Calu3 (cell line): ENCODE measurements around the gene SPATA31C2. TPM values are rescaled to one million over a fixed set of nuclear protein-coding genes. Genes with fewer than 3 reads are reported as not detected.
"Not testable (repeated sequence)": the region's sequence is repeated elsewhere in the genome, so short reads cannot be mapped to it uniquely, and the experiment has no call there.

Experiments used
- BruUV-seq: library from RNA; stranded (reverse); fragments of 400-500 nt; replicated peaks from 2 replicates; lab custom pipeline; 2021; lab: Mats Ljungman, UMichigan
- CTCF ChIA-PET: fragments of 300-600 bp; sonication (Branson Sonifier 250); formaldehyde crosslinking; loops from one replicate; lab custom pipeline; 2022; ENCODE audit warnings: antibody characterized with exemption; lab: Charles Lee
- DNase-seq: peaks from one replicate; pipeline ENCODE4 v3.0.0; 2022
- H3K27ac Mint-ChIP-seq: one replicate; pipeline ENCODE4 v1.8.0; 2022; ENCODE audit warnings: mixed read lengths; ENCODE audit not compliant: unreplicated experiment
- H3K27me3 Mint-ChIP-seq: one replicate; pipeline ENCODE4 v1.8.0; 2022; ENCODE audit warnings: mixed read lengths; ENCODE audit not compliant: unreplicated experiment
- H3K36me3 Mint-ChIP-seq: one replicate; pipeline ENCODE4 v1.8.0; 2022; ENCODE audit warnings: mild to moderate bottlenecking, moderate library complexity, mixed read lengths; ENCODE audit not compliant: insufficient read depth, unreplicated experiment
- H3K4me1 Mint-ChIP-seq: one replicate; pipeline ENCODE4 v1.8.0; 2022; ENCODE audit warnings: mild to moderate bottlenecking, low read depth, mixed read lengths; ENCODE audit not compliant: unreplicated experiment
- H3K4me3 Mint-ChIP-seq: one replicate; pipeline ENCODE4 v1.8.0; 2022; ENCODE audit warnings: mild to moderate bottlenecking, low read depth, moderate library complexity, mixed read lengths; ENCODE audit not compliant: unreplicated experiment
- H3K9me3 Mint-ChIP-seq: one replicate; pipeline ENCODE4 v1.8.0; 2022; ENCODE audit warnings: low read depth, mixed read lengths; ENCODE audit not compliant: unreplicated experiment
- intact Hi-C: fragments of 100-400 bp; cut with micrococcal nuclease; formaldehyde crosslinking; loops from one replicate; pipeline ENCODE4 v1.10.0; 2022; ENCODE audit not compliant: unreplicated experiment
- total RNA-seq: library from RNA; stranded (reverse); gene quantifications from 2 replicates; pipeline ENCODE4 v1.2.3, GENCODE V29; 2022
- TF ChIP-seq, protein P1 (sequence below): fragments of 200-600 bp; IDR thresholded peaks from one replicate; pipeline ENCODE4 v1.8.0; 2022; ENCODE audit warnings: antibody characterized with exemption; ENCODE audit not compliant: unreplicated experiment

The SPATA31C2 gene
- total RNA-seq, 1 experiment from 2014 or later, result not detected

DNA sequence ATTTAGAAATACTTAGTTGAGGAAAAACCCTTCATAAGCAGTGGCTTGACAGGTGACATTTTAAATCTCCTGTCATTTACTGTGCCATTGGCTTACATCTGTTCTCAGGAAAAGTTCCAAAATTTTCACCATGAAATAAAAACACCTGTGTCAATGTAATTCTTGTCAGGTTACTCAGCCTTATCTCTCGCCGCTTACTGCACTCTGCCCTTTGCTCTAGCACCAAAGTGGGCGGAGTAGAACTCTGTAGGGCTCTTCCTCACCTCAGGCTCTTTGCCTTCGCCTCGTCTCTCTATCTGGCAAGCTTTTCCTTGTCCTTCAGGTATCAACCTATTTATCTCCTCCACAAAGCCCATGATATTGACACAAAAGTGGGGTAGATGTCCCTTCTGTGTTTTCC is 20.2 kb downstream of the SPATA31C2 start:
- H3K4me3 Mint-ChIP-seq, intact Hi-C loops, H3K9me3 Mint-ChIP-seq, H3K27ac Mint-ChIP-seq, H3K36me3 Mint-ChIP-seq, DNase-seq, BruUV-seq, CTCF ChIA-PET, H3K27me3 Mint-ChIP-seq, H3K4me1 Mint-ChIP-seq: not testable (repeated sequence)

DNA sequence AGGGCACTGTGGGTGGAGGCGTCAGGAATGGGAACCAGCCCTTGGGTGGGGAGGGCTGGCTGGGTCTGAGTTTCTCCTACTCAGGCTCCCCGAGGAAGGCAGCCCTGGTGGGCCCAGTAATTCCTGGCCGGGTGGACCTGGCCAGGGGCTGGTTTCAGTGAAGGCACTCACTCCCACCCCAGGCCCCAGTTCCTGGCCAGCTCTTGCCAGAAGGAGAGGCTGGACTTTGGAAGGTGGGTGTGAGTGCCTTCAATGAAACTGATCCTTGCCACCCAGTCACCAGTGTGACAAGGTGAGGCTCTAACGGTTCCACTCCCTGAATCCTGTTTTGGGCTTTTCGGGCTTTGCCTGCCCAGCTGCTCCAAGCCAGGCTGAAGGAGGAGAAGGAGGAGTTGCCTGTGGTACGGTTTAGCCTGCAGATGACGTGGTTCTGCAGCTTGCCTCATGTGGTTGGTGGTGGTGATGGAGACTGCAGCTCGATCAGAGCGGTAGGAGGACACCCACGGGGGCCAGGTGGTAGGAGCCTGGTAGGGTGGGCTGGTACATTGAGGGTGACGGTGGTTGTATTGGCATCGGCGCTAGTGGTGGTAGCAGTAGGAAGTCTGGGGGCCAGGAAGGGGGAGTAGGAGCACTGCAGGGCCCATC is 23.2 kb downstream of the SPATA31C2 start:
- H3K9me3 Mint-ChIP-seq, H3K27ac Mint-ChIP-seq, intact Hi-C loops, DNase-seq, CTCF ChIA-PET, BruUV-seq, H3K27me3 Mint-ChIP-seq, H3K4me3 Mint-ChIP-seq, H3K36me3 Mint-ChIP-seq, H3K4me1 Mint-ChIP-seq: not testable (repeated sequence)

DNA sequence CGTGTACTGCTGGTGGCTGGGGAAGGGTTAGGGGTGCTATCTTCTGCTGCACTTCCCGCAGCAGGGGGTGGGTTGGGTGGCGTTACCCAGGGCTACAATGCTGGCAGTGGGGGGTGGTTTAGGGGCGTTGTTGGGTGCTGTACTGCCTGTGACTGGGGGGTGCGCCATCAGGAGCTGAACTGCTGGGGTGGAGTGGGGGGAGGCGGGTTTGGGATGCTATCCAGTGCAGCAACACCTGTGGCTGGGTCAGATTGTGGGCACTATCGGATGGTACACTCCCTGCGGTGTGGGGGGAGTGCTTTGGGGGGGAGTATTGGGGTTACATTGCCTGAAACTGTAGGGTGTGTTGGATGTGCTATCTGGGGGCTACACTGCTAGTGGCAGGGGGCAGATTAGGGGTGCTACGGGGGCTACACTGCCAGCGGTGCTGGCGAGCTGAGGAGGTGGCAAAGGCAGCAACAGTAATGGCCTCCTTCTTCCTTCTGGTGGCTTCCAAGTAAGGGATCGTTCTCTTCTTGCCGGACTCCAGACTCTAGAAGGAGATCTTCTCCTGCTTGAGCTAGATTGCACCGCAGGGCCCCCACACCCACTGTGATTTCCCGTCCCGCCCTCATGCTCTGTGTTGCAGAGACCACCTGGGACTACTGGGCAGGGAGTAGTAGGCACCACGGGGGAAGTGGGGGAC is 23.9 kb downstream of the SPATA31C2 start:
- H3K27me3 Mint-ChIP-seq, CTCF ChIA-PET, H3K4me3 Mint-ChIP-seq, intact Hi-C loops, BruUV-seq, H3K36me3 Mint-ChIP-seq, H3K27ac Mint-ChIP-seq, H3K9me3 Mint-ChIP-seq, DNase-seq, H3K4me1 Mint-ChIP-seq: not testable (repeated sequence)

DNA sequence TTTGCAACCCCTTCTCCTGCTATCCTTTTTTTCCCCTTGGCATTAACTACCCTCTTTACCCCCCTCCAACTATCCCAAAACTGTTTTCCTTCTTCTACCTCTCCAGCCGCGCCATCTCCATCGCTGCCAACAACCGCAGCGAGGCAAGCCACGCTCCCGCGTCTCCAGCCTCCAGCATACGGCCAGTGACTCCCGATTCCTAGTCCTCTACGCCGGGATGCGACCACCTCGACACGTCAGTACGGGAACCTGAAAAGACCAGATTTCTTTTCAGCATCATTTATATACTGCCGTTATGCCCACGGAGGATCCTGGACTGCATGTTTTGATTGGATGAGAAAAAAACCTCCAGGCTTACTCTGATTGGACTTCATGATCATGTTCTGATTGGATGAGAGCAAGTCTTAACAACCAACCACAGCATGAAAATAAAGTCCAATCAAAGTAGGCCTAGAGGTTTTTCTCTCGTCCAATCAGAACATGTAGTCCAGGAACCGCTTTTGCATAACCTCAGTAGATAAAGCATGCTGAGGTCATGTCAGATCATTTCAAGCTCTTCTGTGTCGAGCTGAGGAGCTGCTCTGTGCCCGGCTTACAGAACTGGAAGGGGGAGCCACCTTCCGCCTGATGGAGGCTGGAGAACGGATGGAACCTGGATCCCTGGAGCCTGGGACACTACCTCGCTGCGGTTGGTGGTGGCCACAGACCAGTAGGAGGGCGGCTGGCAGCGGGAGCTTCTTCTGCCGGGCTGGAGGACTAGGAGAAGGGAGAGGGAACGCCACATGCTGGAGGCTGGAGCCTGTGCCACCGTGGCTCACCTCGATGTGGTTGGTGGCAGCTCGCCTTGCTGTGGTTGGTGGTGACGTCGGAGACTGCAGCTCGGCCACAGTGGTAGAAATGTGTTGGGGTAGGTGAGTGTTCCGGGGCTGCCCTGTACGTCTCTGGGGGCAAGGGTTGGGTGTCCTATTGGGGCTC is 24.8 kb downstream of the SPATA31C2 start:
- H3K4me3 Mint-ChIP-seq, H3K9me3 Mint-ChIP-seq, BruUV-seq, H3K27ac Mint-ChIP-seq, H3K36me3 Mint-ChIP-seq, H3K27me3 Mint-ChIP-seq, CTCF ChIA-PET, H3K4me1 Mint-ChIP-seq, intact Hi-C loops, DNase-seq: not testable (repeated sequence)

DNA sequence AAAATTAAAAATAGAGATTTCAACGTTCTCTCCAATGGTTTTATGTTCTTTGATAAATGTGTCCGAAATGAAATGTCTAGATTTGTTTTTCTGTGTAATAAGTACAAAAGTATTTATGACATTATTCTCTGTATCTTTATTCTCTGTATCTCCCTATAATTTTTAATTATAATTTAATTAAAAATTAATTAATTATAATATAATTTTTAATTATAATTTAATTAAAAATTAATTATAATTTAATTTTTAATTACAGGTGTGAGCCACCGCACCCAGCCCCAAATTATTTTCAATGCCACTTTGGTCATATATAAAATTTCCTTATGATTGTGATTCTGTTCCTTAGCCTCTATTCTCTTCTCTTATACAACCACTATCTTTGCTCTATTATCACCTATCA is 28.2 kb downstream of the SPATA31C2 start:
- intact Hi-C loops, result no loop called here
- TF ChIP-seq, protein P1, sequence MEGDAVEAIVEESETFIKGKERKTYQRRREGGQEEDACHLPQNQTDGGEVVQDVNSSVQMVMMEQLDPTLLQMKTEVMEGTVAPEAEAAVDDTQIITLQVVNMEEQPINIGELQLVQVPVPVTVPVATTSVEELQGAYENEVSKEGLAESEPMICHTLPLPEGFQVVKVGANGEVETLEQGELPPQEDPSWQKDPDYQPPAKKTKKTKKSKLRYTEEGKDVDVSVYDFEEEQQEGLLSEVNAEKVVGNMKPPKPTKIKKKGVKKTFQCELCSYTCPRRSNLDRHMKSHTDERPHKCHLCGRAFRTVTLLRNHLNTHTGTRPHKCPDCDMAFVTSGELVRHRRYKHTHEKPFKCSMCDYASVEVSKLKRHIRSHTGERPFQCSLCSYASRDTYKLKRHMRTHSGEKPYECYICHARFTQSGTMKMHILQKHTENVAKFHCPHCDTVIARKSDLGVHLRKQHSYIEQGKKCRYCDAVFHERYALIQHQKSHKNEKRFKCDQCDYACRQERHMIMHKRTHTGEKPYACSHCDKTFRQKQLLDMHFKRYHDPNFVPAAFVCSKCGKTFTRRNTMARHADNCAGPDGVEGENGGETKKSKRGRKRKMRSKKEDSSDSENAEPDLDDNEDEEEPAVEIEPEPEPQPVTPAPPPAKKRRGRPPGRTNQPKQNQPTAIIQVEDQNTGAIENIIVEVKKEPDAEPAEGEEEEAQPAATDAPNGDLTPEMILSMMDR, result no peak

DNA sequence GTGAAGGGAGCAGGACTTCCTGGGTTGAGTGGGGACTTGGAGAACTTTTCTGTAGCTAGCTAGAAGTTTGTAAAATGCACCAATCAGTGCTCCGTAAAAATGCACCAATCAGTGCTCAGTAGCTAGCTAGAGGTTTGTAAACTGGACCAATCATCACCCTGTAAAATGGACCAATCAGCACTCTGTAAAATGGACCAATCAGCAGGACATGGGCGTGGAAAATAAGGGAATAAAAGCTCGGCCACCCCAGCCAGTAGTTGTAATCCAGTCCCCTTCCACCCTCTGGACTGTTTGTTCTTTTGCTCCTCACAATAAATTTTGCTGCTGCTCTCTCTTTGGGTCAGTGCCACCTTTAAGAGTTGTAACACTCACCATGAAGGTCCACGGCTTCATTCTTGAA is 29.5 kb downstream of the SPATA31C2 start:
- no peak for DNase-seq
- CTCF ChIA-PET, result no interaction called here
- intact Hi-C loops, result loop anchor here (5.0 kb wide), 2 partner anchors 279 to 889 kb away; partner anchors contain the start of gene SPIN1
- H3K4me1 Mint-ChIP-seq, result no peaks in the 10 kb centered on the region
- H3K9me3 Mint-ChIP-seq, result no peaks in the 10 kb centered on the region
- H3K27ac Mint-ChIP-seq, result no peak overlapping the region
- H3K36me3 Mint-ChIP-seq, result no peaks in the 10 kb centered on the region
- TF ChIP-seq, protein P1, result no peak
- H3K27me3 Mint-ChIP-seq, result peaks cover 26% of the 10 kb centered on the region
- H3K4me3 Mint-ChIP-seq, result no peak overlapping the region
- no TSS peak for BruUV-seq

More for the DNA sequence above, 28.2 kb downstream of the SPATA31C2 start:
- H3K4me3 Mint-ChIP-seq, result no peak overlapping the region
- CTCF ChIA-PET, result no interaction called here
- no peak for DNase-seq
- H3K27me3 Mint-ChIP-seq, result peaks cover 13% of the 10 kb centered on the region
- no peaks in the 10 kb centered on the region for H3K4me1 Mint-ChIP-seq
- H3K9me3 Mint-ChIP-seq, result no peaks in the 10 kb centered on the region
- H3K36me3 Mint-ChIP-seq, result no peaks in the 10 kb centered on the region
- BruUV-seq, result no TSS peak
- H3K27ac Mint-ChIP-seq, result no peak overlapping the region
